Activated T-cell treated with anti-CD3 and anti-CD28 coated beads for 1 hour (primary cell): Measurements from ENCODE around the gene PPP2R5D.
A peak's percentile ranks its signal among the peaks of the same experiment; 100 is the strongest.
"Not testable (repeated sequence)": the region's sequence is repeated elsewhere in the genome, so short reads cannot be mapped to it uniquely, and the experiment has no call there.

Experiments used
- DNase-seq: peaks from one replicate; pipeline ENCODE4 v3.0.0-alpha.2; 2020; ENCODE audit warnings: low read depth

The PPP2R5D gene

GRCh38 chr6:42996513-42996912, 12.1 kb downstream of the PPP2R5D start:
- DNase-seq, result no peak

- DNase-seq, result not testable (repeated sequence)
Observed at GRCh38 chr6:42998205-42998604, 13.8 kb downstream of the PPP2R5D start.

GRCh38 chr6:43001843-43002242, 17.5 kb downstream of the PPP2R5D start:
- no peak for DNase-seq

DNA sequence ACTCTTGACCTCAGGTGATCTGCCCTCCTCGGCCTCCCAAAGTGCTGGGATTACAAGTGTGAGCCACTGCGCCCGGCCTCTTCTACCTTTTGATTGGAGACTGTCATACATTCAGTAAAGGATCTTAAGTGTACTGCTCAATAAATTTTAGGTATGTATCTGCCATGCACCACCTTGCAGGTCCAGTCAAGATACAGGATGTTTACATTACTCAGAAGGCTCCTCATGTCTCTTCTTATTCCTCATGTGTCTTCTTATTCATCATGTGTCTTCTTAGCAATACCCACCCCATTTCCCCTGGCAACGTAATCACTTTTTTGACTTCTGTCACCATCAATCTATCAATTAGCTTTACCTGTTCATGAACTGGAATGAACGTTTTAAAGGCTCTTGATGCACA, 21.5 kb downstream of the PPP2R5D start:
- no peak for DNase-seq

DNA sequence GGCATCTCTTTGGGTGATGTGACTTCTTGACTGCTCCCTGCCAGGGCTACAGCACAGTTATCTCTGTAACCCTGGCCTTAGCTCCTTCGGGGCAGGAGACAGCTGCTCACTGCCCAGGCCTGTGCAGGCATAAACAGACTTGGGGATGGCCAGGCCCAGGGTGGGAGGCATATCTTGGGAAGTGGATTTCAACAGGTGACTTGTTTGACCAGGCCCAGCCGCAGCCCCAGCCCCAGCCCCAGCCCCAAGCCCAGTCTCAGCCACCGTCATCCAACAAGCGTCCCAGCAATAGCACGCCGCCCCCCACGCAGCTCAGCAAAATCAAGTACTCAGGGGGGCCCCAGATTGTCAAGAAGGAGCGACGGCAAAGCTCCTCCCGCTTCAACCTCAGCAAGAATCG, 21.9 kb downstream of the PPP2R5D start:
- DNase-seq, result no peak

DNA sequence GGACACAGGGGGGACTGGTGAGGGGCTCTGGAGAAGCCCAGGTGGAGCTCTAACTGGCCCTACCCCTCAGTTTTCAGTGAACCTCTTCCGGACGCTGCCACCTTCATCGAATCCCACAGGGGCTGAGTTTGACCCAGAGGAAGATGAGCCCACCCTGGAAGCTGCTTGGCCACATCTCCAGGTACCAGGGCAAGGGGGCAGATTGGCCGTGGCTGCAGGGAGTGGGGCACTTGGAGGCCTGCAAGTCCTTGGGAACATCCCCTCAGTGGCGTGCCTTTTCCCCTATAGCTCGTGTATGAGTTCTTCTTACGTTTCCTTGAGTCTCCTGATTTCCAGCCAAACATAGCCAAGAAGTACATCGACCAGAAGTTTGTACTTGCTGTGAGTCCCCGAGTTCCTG, 22.8 kb downstream of the PPP2R5D start:
- no peak for DNase-seq

- peak; percentile 22 for DNase-seq
Observed at GRCh38 chr6:43009124-43009523, 24.8 kb downstream of the PPP2R5D start.

DNA sequence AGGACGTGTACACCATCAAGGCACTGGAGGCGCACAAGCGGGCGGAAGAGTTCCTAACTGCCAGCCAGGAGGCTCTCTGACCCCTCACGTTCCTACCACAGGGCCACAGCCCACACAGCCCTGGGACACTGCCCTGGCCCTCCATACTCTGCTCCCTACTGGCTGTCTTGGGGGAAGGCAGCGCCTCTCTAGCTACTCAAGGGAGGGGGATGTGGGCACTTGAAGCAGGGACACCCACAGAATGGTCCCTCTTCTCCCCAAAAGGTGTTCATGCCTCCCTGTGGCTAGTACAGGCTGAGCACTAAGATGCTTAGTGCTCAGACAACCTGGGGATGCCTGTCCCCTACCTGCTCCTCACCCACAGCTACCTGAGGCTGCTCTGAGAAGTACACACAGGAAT, 26.8 kb downstream of the PPP2R5D start:
- no peak for DNase-seq

GRCh38 chr6:43012364-43012763, 28.0 kb downstream of the PPP2R5D start:
- no peak for DNase-seq

GRCh38 chr6:43013097-43013842, 28.9 kb downstream of the PPP2R5D start:
- no peak for DNase-seq

GRCh38 chr6:43013843-43014433, 29.6 kb downstream of the PPP2R5D start, which contains the start of the genes KLHDC3 and MEA1:
TSS of gene KLHDC3 (plus strand) at chr6:43014249. CDS start at chr6:43017193, 2,944 bp downstream.
TSS of gene MEA1 (minus strand) at chr6:43013946. CDS start at chr6:43013813, 133 bp downstream.
- peak; percentile 96 for DNase-seq

DNA sequence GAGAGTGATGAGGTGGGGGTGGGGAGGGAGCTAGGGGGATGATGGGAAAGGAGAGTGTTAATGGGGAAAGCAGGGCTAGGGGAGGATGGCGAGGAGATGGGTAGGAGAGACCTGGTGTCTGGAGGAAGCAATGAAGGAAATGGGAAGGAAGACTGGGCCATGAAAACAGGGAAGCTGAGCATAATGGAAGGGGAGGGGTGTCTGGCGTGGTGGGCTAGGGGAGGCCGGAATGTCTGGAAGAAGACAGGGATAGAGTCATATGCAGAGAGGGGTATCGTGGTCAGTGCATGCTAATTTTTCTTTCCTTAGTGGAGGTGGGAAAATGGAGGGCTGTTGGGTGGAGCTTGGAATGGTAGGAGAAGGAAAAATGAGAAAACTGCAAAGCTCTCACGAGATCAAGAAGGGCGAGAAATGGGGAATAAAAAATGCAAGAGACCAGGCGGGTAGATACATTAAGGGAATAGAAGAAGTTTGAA, 30.1 kb downstream of the PPP2R5D start:
- DNase-seq, result no peak

DNA sequence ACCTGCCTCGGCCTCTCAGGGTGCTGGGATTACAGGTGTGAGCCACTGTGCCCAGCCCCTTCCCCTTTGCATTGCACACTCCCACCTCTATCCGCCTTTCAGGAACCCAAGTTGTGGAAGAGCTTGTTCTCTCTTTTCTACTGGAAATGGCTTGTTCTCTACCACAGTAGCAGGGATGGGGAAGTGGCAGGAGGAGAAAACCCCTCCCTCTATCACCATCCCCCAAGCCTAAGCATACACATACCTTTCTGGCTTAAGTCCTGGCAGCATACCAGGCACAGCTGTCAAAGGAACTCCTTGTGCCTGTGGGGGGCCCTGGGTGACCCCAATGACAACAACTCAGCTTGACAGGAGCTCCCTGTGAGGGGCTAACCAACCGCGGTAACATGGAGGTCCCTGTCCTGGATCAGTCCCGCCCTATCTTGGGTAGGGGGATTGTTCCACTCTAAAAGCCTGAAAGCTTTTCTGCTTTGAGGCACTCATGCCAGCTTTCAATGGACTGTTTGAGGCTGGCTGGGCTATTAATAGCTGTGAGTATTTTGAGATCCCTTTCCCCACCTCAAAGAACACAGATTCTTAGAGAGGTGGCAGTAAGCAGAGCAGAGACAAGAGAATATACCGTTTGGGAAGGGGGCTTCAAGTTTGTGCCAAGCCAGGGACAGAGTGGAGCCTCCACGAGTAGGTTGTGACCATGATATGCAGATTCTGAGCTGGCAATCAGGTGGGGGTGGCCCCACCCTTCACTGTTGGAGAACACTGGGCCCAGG, 32.0 kb downstream of the PPP2R5D start:
- DNase-seq, result no peak

DNA sequence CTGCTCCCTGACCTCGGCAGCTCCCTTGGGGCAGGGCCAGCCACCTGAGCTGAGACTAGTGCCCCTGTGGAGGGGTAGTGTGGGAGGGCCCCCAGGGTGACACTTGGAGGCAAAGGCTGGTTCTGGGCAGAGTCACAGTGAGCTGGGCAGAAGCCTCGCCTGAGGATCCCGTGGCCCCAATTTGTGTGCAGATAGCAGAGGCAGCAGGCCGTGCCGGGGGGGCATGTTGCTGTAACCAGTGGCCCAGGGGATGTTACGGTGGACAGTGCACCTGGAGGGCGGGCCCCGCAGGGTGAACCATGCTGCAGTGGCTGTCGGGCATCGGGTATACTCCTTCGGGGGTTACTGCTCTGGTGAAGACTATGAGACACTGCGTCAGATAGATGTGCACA, 32.6 kb downstream of the PPP2R5D start:
- DNase-seq, result no peak

- DNase-seq, result no peak
Observed at GRCh38 chr6:43019152-43019551, 34.8 kb downstream of the PPP2R5D start.

- no peak for DNase-seq
Observed at GRCh38 chr6:43020052-43020705, 35.8 kb downstream of the PPP2R5D start.

GRCh38 chr6:43020847-43021246, 36.5 kb downstream of the PPP2R5D start:
- no peak for DNase-seq

DNA sequence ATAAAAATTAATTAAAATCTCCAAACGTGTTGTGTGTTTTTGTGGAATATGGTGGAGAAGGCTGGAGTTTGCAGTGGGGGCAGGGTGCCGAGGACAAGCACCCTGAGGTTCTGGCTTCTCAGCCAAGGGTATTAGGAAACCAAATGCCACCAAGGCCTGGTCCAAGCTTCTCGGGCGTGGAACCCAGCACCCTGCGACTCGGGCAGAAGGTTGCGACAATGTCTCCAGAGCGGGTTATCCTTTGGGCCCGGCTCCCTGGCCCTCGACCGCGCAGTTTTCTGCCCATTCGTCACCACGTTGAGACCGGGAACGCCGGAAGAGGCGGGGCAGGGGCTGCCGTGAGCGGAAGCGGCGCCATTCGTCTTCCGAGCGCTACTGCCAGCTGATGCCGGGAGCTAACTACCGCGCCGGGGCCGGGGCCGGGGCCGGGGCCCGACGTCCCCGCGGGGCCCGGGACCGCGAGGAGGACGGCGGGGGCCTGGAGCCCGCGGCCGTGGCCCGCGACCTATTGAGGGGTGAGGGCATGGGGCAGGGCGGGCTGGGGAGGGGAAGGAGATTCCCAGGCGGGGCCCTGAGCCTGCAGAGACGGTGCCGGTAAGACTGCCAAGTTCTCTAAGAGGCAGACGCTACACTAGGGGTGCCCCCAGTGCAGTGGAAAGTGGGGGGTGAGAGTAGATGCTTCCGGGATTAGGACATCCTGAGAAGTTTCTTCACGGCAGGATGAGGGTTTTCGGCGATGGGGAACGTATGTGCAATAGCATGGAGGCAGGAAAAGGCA, 37.1 kb downstream of the PPP2R5D start, which contains the start of gene RRP36:
RRP36 (plus strand) TSS at position 354 of the 778 bp plus-strand sequence; CDS start at position 386, 32 bp downstream.
- DNase-seq, result peak; percentile 60

DNA sequence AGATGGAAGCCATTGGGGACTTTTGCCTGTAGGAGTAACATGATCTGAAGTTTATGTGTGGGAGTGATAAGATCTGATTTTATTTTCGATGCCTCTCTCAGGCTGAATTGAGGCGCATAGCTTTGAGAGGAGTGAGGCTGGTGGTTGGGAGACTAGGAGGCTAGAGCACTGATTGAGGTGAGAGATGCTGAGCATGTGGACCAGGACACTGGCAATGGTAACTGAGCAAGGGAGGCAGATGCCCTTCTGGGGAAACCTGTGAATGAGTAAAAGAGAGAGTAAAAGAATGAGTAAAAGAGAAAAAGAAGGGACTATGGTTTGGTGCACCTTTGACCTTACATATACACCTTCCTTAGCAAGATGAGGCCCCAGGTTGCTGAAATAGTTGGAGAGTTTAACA, 40.1 kb downstream of the PPP2R5D start:
- no peak for DNase-seq

- no peak for DNase-seq
Observed at GRCh38 chr6:43026365-43026764, 42.0 kb downstream of the PPP2R5D start.

DNA sequence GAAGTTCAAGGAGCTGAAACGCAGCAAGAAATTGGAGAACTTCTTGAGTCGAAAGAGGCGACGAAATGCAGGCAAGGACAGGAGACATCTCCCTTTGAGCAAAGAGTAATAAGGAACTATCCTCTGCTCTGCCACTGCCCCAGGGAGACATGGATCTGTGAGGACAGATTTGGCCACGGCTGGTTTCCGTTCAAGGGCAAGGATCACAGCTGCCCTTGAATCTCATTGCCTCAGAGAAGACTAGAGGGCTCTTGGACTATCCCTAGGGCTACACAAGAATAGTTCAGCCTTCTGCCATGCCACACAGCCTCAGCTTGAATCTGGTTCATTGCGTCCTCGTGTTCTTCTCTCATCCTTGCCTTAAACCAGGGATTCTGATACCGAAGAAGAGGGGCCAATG, 44.8 kb downstream of the PPP2R5D start:
- no peak for DNase-seq
